Activated CD4-positive, alpha-beta T cell treated with anti-CD3 and anti-CD28 coated beads for 4 hours (primary cell): ENCODE results near the gene PKP1.

Source experiments
- DNase-seq, 2 donors: peaks; one replicate each; pipeline ENCODE4 v3.0.0-alpha.2; 2020

Gene PKP1

GRCh38 chr1:201354901-201355295, 71.6 kb downstream of the PKP1 start:
- DNase-seq, result no peak

GRCh38 chr1:201355471-201355870, 72.2 kb downstream of the PKP1 start:
- no peak for DNase-seq

GRCh38 chr1:201356236-201356635, 72.9 kb downstream of the PKP1 start:
- no peak for DNase-seq

DNA sequence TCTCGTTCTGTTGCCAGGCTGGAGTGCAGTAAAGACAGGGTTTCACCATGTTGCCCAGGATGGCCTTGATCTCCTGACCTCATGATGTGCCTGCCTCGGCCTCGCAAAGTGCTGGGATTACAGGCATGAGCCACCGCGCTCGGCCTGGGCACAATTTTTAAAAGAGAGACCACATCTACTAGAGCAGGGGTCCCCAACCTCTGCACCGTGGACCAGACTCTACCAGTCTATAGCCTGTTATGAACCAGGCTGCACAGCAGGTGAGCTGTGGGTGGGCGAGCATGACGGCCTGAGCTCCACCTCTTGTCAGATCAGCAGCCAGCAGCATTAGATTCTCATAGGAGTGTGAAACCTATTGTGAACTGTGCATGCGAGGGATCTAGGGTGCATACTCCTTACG, 73.4 kb downstream of the PKP1 start:
- DNase-seq, result no peak

GRCh38 chr1:201357211-201357610, 73.9 kb downstream of the PKP1 start:
- no peak for DNase-seq

DNA sequence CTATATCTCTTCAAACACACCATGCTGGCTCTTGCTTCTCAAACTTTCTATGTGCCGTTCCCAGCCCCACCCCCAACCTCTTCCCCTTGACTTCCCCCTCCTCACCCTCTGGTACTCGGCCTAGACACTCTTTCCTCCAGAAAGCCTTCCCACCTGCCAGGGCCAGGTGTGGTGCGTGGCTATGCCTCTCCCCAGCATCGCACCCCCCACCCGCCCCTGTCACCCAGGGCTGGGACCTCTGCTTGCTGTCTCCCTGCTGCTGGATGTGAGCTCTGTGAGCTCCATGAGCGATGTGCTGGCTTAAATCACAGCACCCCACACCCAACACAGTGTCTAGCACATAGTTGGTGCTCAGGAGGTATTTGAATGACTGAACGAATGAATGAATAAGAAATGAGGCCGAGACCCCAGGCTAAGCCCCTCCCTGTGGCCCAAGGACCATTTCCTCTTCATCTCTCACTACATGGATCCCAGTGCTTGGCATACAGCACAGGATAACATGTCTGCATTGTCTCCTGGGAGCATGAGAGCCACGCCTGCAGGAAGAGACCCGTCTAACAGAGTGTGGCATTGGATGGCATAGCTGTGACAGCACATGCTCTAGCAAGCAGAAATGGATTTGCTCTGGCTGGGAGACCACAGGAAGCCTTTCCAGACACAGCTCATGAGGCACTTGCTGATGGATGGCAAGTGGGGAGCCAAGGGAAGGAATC, 74.5 kb downstream of the PKP1 start:
- no peak for DNase-seq

DNA sequence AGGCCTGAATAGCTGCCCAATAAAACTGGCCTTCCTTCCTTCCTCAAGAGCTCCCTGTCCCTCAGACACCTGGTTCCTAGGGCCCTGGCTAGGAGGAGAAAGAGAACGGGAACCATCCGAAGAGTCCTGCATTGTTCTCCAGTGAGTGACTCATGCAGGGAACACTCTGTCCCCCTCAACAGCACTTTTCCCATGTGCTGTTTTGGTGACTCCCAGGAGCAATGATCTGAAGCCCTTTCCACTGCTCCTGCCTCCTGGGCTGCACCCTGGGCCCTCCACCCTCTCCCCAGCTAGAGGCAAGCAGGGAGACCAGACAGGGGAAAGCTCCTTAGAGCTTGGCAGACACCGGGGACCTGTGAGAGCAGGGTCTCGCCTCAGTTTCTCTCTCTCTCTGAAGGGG, 75.3 kb downstream of the PKP1 start:
- no peak for DNase-seq

GRCh38 chr1:201359031-201359872, 75.9 kb downstream of the PKP1 start:
- no peak for DNase-seq

DNA sequence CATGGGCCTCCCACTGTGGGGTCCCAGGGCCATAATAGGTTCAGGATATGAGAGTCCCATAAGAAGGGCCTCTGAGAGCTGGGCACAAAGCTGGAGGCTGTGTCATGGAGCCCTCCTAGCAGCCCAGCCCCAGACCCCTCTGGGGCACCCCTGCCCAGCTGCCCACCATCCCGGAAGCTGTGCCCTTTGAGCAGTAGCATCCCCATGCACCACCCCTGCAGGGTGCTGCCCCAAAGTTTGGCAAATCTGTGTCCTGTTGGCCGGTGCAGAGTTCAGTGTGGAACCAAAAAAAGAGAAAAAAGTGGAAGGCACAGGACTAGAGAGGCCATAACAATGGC, 76.5 kb downstream of the PKP1 start:
- no peak for DNase-seq

- no peak for DNase-seq
Measured at GRCh38 chr1:201360486-201360885, 77.2 kb downstream of the PKP1 start.

- DNase-seq, result no peak
Measured at GRCh38 chr1:201360901-201361651, 77.8 kb downstream of the PKP1 start.

GRCh38 chr1:201361652-201362504, 78.6 kb downstream of the PKP1 start:
- no peak for DNase-seq

- DNase-seq, result no peak
Measured at GRCh38 chr1:201362906-201363305, 79.6 kb downstream of the PKP1 start.

DNA sequence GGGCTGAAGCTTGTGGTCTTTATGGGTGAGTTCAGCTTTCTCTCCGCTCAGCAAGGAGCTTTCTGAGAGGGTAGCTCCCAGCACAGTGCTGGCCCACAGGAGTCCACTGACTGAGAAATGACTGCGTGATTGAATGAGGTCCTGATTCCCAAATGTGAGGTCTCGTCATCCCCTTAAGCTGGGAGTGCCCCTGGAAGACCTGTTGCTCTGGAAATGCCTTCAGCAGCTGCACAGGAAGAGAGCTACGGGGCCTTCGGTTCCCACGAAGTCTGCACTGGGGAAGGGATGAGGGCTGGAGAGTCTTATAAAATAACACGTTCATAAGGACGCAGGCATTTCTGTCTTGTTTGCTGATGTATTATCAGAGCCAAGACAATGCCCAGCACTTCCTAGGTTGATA, 80.2 kb downstream of the PKP1 start:
- DNase-seq, result no peak

GRCh38 chr1:201364808-201365105, 81.5 kb downstream of the PKP1 start:
- DNase-seq, result no peak

DNA sequence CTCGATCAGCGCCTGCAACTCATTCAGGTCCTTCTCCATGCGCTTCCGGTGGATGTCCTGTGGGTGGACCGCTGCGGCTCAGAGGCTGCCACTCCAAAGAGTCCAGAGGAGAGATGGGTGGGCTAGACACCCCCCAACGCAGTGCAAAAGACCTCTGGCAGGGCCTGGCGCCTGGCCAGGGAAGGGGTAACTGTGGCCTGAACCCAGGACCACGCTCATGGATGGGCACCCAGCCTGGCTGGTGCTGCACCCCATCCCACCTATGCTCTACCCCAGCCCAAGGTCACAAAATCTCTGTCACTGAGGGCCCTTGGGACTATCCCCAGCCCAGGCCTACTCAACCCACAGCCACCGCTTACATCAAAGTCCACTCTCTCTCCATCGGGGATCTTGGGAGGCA, 81.9 kb downstream of the PKP1 start:
- DNase-seq, result no peak

- DNase-seq, result no peak
Measured at GRCh38 chr1:201366696-201367095, 83.4 kb downstream of the PKP1 start.

DNA sequence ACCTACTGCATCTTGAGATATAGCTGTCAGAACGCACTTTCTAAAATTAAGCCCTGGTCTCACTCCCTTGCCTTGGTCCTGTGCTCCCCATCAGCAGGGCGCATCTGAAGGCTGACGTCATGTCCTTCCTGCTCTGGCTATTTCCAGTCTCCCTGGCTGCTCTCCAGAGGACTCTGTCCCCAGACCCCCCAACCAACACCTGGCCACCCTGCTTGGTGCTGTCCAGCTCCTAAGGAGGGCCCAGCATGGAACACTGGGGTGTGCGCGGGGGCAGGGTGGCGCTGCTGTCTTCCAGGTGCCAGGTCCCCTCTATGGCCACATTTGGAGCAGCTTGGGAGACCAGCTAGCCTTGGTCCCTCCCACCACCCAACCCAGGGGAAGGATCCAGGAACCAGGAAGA, 85.9 kb downstream of the PKP1 start:
- DNase-seq, result no peak

DNA sequence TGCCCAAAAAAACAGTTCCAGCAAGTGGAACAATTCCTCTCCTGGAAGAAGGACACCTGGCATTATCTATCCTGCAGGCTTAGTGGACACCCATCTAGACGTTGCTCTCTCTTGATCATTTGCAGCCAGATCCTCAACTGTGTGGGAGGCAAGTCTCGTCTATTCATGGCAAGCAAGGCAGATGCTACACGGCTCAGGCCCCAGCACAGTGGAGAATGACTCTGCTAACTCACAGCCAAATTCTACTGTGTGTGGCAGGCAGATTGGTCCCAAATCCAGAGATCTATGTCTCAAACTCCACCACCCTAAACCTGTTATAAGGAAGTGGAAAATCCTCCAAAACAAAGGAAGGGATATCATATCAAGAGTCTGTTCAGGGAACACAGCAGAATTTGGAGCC, 87.2 kb downstream of the PKP1 start:
- DNase-seq, result no peak

- DNase-seq, result no peak
Measured at GRCh38 chr1:201371276-201371675, 88.0 kb downstream of the PKP1 start.

DNA sequence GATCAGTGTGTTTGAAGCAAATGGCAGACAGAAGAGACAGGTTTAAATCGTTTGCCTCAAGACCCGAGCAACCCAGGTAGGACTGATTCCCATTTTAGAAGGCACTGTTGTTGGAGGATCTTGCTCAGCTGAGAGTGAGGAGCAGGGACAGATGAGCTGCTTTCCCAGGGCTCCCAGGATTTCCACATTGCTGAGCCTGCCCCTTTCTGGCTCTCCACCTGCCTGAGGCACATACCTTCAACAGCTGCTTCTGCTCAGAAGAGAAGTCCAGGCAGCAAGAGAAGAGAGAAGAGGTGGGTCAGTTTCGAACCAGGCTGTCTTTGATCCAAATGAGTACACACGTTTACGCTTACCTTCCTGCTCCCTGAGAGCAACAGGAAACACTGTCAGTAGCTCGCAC, 88.5 kb downstream of the PKP1 start:
- no peak for DNase-seq

DNA sequence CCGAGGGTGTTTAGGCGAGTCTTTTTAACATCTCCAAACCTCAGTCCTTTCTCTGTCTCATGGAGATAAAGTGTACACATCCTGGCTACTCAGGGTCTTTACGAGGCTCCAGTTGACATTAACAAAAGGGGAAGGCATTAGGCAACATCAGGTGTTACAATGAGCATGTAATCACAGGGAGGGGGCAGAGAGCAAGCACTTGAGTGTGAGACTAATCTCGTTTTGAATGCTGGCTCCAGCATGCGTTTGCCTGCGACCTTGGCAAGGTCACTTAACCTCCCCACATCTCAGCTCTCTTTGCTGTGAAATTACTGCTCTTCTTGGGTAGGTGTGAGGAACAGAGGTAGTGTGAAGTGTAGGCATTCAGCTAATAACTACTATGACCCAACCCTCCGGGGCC, 91.1 kb downstream of the PKP1 start:
- DNase-seq, result no peak

DNA sequence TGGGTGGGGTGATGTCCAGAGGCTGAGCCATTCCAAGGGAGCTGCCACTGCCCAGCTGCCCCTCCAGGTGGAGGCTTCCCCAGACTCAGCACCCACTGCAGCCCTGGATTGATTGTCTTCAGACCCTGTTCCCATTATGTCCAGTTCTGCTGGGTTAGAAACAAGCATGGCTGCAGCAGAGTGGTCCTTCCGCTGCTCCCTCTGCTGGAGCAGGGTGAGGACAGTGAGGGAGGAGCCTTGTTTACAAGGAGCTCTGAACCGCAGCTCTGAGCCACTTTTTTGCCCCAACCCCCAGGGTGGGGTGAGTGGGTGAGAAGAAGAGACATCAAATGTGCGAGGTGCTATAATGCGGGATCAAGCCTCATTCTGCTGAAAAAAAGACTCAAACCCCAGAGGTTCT, 91.9 kb downstream of the PKP1 start:
- no peak for DNase-seq
